WTC11 (cell line): ENCODE measurements around the gene RFNG. TPM values are rescaled to one million over a fixed set of nuclear protein-coding genes. Genes with fewer than 3 reads are reported as not detected.

Experiments
- ATAC-seq: fragments of 200-7000 bp; cut with Tn5 transposase; 2 replicates; pipeline ENCODE4 v1.10.0; 2021; ENCODE audit warnings: mild to moderate bottlenecking, moderate library complexity
- CTCF ChIA-PET: fragments of 300-600 bp; sonication (Branson Sonifier 250); formaldehyde crosslinking; loops from one replicate; lab custom pipeline; 2021; ENCODE audit warnings: antibody characterized with exemption; lab: Charles Lee
- POLR2A ChIA-PET: fragments of 350-600 bp; sonication (Branson Sonifier 250); formaldehyde crosslinking; loops from one replicate; lab custom pipeline; 2021; ENCODE audit warnings: antibody characterized with exemption; lab: Charles Lee
- DNase-seq: peaks from one replicate; pipeline ENCODE4 v3.0.0; 2021; ENCODE audit warnings: low spot score
- H3K27ac Mint-ChIP-seq: 2 replicates; pipeline ENCODE4 v1.8.0; 2021; ENCODE audit warnings: mixed read lengths
- H3K27me3 Mint-ChIP-seq: 2 replicates; pipeline ENCODE4 v1.8.0; 2021; ENCODE audit warnings: low read depth, mild to moderate bottlenecking, moderate library complexity, mixed read lengths
- H3K36me3 Mint-ChIP-seq: 2 replicates; pipeline ENCODE4 v1.8.0; 2021; ENCODE audit warnings: mixed read lengths
- H3K4me1 Mint-ChIP-seq: 2 replicates; pipeline ENCODE4 v1.8.0; 2022; ENCODE audit warnings: mixed read lengths
- H3K4me3 Mint-ChIP-seq: 2 replicates; pipeline ENCODE4 v1.8.0; 2021; ENCODE audit warnings: mild to moderate bottlenecking, moderate library complexity, mixed read lengths
- H3K9me3 Mint-ChIP-seq: 2 replicates; pipeline ENCODE4 v1.8.0; 2021; ENCODE audit warnings: mixed read lengths
- AR ChIP-seq: fragments of 250-450 bp; sonication (Bioruptor Pico); IDR thresholded peaks from 2 replicates; pipeline ENCODE4 v1.9.0; 2021; ENCODE audit warnings: mild to moderate bottlenecking
- ARID4B ChIP-seq: sonication (generic); formaldehyde crosslinking; IDR thresholded peaks from 2 replicates; pipeline ENCODE4 v1.8.0; 2023; ENCODE audit warnings: missing genetic modification reagents, mild to moderate bottlenecking, borderline replicate concordance
- CREB1 ChIP-seq: sonication (generic); formaldehyde crosslinking; IDR thresholded peaks from 2 replicates; pipeline ENCODE4 v1.8.0; 2023; ENCODE audit warnings: mild to moderate bottlenecking, missing genetic modification reagents
- ETV6 ChIP-seq: sonication (generic); formaldehyde crosslinking; IDR thresholded peaks from 2 replicates; pipeline ENCODE4 v1.8.1; 2022; ENCODE audit warnings: mild to moderate bottlenecking, missing genetic modification reagents
- FOXJ3 ChIP-seq: sonication (generic); formaldehyde crosslinking; IDR thresholded peaks from 2 replicates; pipeline ENCODE4 v1.9.0; 2021; ENCODE audit warnings: missing genetic modification reagents, mild to moderate bottlenecking, borderline replicate concordance
- HMGA2 ChIP-seq: fragments of 250-450 bp; sonication (Bioruptor Pico); IDR thresholded peaks from 2 replicates; pipeline ENCODE4 v1.4.0; 2021; ENCODE audit warnings: mild to moderate bottlenecking, moderate library complexity
- KAT7 ChIP-seq: sonication (generic); formaldehyde crosslinking; IDR thresholded peaks from 2 replicates; pipeline ENCODE4 v1.8.1; 2023; ENCODE audit warnings: missing genetic modification reagents, mild to moderate bottlenecking, borderline replicate concordance
- SP1 ChIP-seq: sonication (generic); formaldehyde crosslinking; conservative IDR thresholded peaks from 2 replicates; pipeline ENCODE4 v1.8.1; 2022; ENCODE audit warnings: missing genetic modification reagents
- STAT6 ChIP-seq: sonication (generic); formaldehyde crosslinking; conservative IDR thresholded peaks from 2 replicates; pipeline ENCODE4 v1.8.1; 2023; ENCODE audit warnings: mild to moderate bottlenecking, low read depth, missing genetic modification reagents, moderate library complexity
- TEAD1 ChIP-seq: sonication (generic); formaldehyde crosslinking; IDR thresholded peaks from 2 replicates; pipeline ENCODE4 v1.8.0; 2022; ENCODE audit warnings: mild to moderate bottlenecking, missing genetic modification reagents
- USF2 ChIP-seq: sonication (generic); formaldehyde crosslinking; IDR thresholded peaks from 2 replicates; pipeline ENCODE4 v1.8.1; 2023; ENCODE audit warnings: mild to moderate bottlenecking, missing genetic modification reagents, moderate library complexity
- ZMAT4 ChIP-seq: fragments of 250-450 bp; sonication (Bioruptor Pico); IDR thresholded peaks from 2 replicates; pipeline ENCODE4 v1.9.0; 2021; ENCODE audit warnings: mild to moderate bottlenecking
- ZNF281 ChIP-seq: sonication (generic); formaldehyde crosslinking; IDR thresholded peaks from 2 replicates; pipeline ENCODE4 v1.8.0; 2023; ENCODE audit warnings: mild to moderate bottlenecking, missing genetic modification reagents
- ZNF671 ChIP-seq: fragments of 250-450 bp; sonication (Bioruptor Pico); IDR thresholded peaks from 2 replicates; pipeline ENCODE4 v1.8.0; 2021; ENCODE audit warnings: mild to moderate bottlenecking
- total RNA-seq: library from RNA; stranded (reverse); gene quantifications from 3 replicates; pipeline ENCODE4 v1.2.3, GENCODE V29; 2021

The RFNG gene
- total RNA-seq, 1 experiment from 2014 or later = 41.6 TPM

GRCh38 chr17:82028966-82029365, 22.6 kb downstream of the RFNG start:
- TF ChIP-seq ETV6 (CRISPR knock-in tag) (no peak), AR (CRISPR knock-in tag) (no peak), KAT7 (CRISPR knock-in tag) (no peak), CREB1 (CRISPR knock-in tag) (no peak), HMGA2 (CRISPR knock-in tag) (no peak), STAT6 (CRISPR knock-in tag) (no peak), TEAD1 (CRISPR knock-in tag) (no peak), USF2 (CRISPR knock-in tag) (no peak)
- Mint-ChIP-seq H3K4me3 (no peak overlapping the region), H3K36me3 (no peaks in the 10 kb centered on the region), H3K27me3 (no peaks in the 10 kb centered on the region; the same call in 1 of the 2 replicates), H3K9me3 (no peaks in the 10 kb centered on the region), H3K27ac (no peak overlapping the region), H3K4me1 (peaks cover 11% of the 10 kb centered on the region)
- no peak for DNase-seq
- ChIA-PET POLR2A (no interaction called here), CTCF (interaction anchor here (1.5 to 5.7 kb wide), 7 partner anchors 9 to 126 kb away, joined by 4 to 119 read pairs (median 8); partner anchors contain the start of genes CENPX, DCXR and LRRC45)
- no peak for ATAC-seq

- no peak overlapping the region for H3K4me3 Mint-ChIP-seq
- no peaks in the 10 kb centered on the region for H3K9me3 Mint-ChIP-seq
- H3K27ac Mint-ChIP-seq = no peak overlapping the region
- H3K27me3 Mint-ChIP-seq = no peaks in the 10 kb centered on the region; the same call in 1 of the 2 replicates
- no peaks in the 10 kb centered on the region for H3K36me3 Mint-ChIP-seq
- ATAC-seq (no peak), DNase-seq (no peak)
- ChIA-PET CTCF (interaction anchor here (1.7 to 5.7 kb wide), 2 partner anchors 8 to 9 kb away, joined by 6 to 119 read pairs; partner anchors contain the start of genes CENPX, DCXR and LRRC45), POLR2A (no interaction called here)
- no peak for TF ChIP-seq FOXJ3
- TF ChIP-seq ZNF281 (CRISPR knock-in tag) = no peak
- no peak for TF ChIP-seq SP1
- no peak for TF ChIP-seq ZMAT4
- TF ChIP-seq ARID4B (CRISPR knock-in tag) = no peak
- TF ChIP-seq ZNF671 (CRISPR knock-in tag) = no peak
- peaks cover 13% of the 10 kb centered on the region for H3K4me1 Mint-ChIP-seq
Measured at GRCh38 chr17:82028246-82028645, 23.4 kb downstream of the RFNG start.
